Fibroblast of pulmonary artery (primary cell): ENCODE data around the gene ITPR2.
"Not testable (repeated sequence)": the region's sequence is repeated elsewhere in the genome, so short reads cannot be mapped to it uniquely, and the experiment has no call there.

ENCODE experiments used
- DNase-seq: peaks from one replicate; pipeline ENCODE4 v3.0.0-alpha.2; 2010; ENCODE audit warnings: low read depth
- H3K4me3 ChIP-seq: replicated peaks from 2 replicates; pipeline ENCODE4 v1.5.1; 2011; ENCODE audit warnings: low read depth, mild to moderate bottlenecking, control low read depth, low read length, moderate library complexity
- TF ChIP-seq, protein P1 (sequence below): IDR thresholded peaks from 2 replicates; pipeline ENCODE4 v1.5.1; 2011; ENCODE audit warnings: mild to moderate bottlenecking, control low read depth, low read length, inconsistent platforms; ENCODE audit errors: missing control alignments

ITPR2 gene

GRCh38 chr12:26441434-26441833 is 391.6 kb downstream of the ITPR2 start:
- TF ChIP-seq, protein P1, sequence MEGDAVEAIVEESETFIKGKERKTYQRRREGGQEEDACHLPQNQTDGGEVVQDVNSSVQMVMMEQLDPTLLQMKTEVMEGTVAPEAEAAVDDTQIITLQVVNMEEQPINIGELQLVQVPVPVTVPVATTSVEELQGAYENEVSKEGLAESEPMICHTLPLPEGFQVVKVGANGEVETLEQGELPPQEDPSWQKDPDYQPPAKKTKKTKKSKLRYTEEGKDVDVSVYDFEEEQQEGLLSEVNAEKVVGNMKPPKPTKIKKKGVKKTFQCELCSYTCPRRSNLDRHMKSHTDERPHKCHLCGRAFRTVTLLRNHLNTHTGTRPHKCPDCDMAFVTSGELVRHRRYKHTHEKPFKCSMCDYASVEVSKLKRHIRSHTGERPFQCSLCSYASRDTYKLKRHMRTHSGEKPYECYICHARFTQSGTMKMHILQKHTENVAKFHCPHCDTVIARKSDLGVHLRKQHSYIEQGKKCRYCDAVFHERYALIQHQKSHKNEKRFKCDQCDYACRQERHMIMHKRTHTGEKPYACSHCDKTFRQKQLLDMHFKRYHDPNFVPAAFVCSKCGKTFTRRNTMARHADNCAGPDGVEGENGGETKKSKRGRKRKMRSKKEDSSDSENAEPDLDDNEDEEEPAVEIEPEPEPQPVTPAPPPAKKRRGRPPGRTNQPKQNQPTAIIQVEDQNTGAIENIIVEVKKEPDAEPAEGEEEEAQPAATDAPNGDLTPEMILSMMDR: no peak
- H3K4me3 ChIP-seq: no peak overlapping the region
- no peak for DNase-seq

- DNase-seq: no peak
- TF ChIP-seq, protein P1: no peak
- H3K4me3 ChIP-seq: no peak overlapping the region
Measured at GRCh38 chr12:26435069-26435404, 398.0 kb downstream of the ITPR2 start.

- peak; percentile 76 for DNase-seq
Measured at GRCh38 chr12:26434299-26435068, 398.5 kb downstream of the ITPR2 start.

GRCh38 chr12:26433701-26434100 is 399.3 kb downstream of the ITPR2 start:
- not testable (repeated sequence) for DNase-seq, H3K4me3 ChIP-seq

More at GRCh38 chr12:26434299-26435068, 398.5 kb downstream of the ITPR2 start:
- H3K4me3 ChIP-seq: no peak overlapping the region
- TF ChIP-seq, protein P1: peak; percentile 85

DNA sequence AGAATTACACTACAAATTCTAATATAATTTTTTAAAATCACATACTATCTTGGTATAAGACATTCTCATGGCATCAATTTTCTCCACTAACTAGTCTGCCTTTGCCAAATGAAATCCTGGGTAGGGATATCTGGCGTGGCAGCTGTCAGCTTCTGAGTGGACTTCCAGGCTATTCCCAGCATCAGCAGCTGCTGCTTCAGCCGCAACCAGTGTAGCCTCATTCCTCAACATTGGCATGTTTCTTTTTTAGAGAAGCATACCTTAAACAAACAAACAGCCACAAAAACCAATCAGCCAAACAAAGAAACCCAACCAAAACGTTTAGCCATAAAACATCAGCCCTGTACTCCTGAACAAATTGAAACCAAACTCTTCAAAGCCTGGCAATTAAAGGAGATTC is 401.8 kb downstream of the ITPR2 start:
- TF ChIP-seq, protein P1: no peak
- no peak for DNase-seq
- no peak overlapping the region for H3K4me3 ChIP-seq

DNA sequence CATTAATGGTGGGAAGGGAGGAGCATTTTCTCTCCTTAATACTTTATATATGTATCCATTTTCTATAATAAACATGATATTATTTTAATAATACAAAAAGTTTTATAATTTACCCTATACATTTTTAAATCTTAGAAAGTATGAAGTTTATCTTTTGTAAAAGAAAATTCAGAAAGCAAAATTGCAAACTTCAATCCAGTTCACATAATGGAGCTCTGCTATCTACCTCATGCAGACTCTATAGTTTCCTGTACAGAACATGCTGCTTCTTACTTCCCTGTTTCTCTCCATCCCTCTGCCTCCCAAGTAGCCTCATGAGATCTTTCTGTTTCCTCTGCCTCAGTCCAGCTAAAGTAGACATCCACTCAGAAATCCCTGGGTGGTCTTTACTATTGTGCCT is 402.4 kb downstream of the ITPR2 start:
- not testable (repeated sequence) for DNase-seq, H3K4me3 ChIP-seq

- TF ChIP-seq, protein P1: no peak
- H3K4me3 ChIP-seq: no peak overlapping the region
- no peak for DNase-seq
Measured at GRCh38 chr12:26429070-26429691, 403.8 kb downstream of the ITPR2 start.

DNA sequence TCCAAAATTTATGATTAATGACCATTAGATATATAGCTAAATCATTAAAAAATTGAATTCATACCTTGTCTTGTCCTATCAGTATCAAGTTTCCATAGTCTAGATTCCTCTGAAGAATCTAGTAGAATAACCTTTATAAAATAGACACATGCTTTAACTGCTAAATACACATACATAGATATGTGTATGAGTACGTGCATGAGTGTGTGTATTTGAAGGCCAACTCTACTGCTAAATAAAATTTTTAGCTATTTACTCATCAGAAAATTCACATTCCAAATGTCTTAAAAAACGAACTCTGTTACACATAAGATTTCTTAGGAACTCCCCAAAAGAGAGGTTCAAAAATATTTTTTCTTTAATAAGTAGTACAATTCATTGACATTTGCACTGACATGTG is 404.6 kb downstream of the ITPR2 start:
- TF ChIP-seq, protein P1: no peak
- H3K4me3 ChIP-seq: no peak overlapping the region
- DNase-seq: no peak
